Mesodermal cell (in vitro differentiated cells): Measurements from ENCODE around the gene LPIN3.
A peak's percentile ranks its signal among the peaks of the same experiment; 100 is the strongest.

Experiments used
- H3K27ac ChIP-seq: 2 replicates; pipeline ENCODE4 v1.7.0; 2013; ENCODE audit warnings: mild to moderate bottlenecking, low read depth, low read length, moderate library complexity; ENCODE audit not compliant: severe bottlenecking
- H3K36me3 ChIP-seq: 2 replicates; pipeline ENCODE4 v1.7.1; 2013; ENCODE audit warnings: mild to moderate bottlenecking, low read length, moderate library complexity; ENCODE audit not compliant: control insufficient read depth, insufficient read depth
- H3K4me1 ChIP-seq: one replicate; pipeline ENCODE4 v1.7.1; 2013; ENCODE audit warnings: mild to moderate bottlenecking, low read length; ENCODE audit not compliant: insufficient read depth, control insufficient read depth, poor library complexity, severe bottlenecking
- H3K4me3 ChIP-seq: 2 replicates; pipeline ENCODE4 v1.7.0; 2013; ENCODE audit warnings: low read length, control low read depth, mild to moderate bottlenecking; ENCODE audit not compliant: insufficient read depth, poor library complexity, severe bottlenecking; ENCODE audit errors: extremely low read depth
- H3K9me3 ChIP-seq: 2 replicates; pipeline ENCODE4 v1.7.1; 2013; ENCODE audit warnings: mild to moderate bottlenecking, low read length, moderate library complexity; ENCODE audit not compliant: control insufficient read depth
- WGBS, 2 experiments: methylation state at CpG; one replicate each; pipeline ENCODE4 v1.1.5; 2013; ENCODE audit warnings: missing lambda C conversion rate in 2 of 2; ENCODE audit not compliant: insufficient coverage in 2 of 2; 5-methylcytosine and 5-hydroxymethylcytosine counted together

The LPIN3 gene

DNA sequence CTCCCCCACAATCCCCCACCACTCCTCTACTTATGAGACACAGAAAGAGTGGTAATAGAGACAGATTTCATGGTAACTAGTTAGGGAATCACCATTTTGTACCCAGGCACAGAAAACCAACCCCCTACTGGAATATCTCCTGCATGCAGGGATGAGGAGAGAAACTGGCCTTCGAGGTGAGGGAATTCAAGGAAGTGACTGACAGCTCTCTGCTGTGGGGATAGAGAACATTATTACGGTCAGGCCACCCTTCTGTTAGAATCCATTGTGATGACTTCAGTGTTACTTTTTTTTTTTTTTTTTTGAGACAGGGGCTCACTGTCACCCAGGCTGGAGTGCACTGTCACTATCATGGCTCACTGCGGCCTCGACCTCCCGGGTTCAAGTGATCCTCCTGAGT is 13.4 kb upstream of the LPIN3 start:
- Histone ChIP-seq H3K27ac (no peak overlapping the region), H3K9me3 (no peaks in the 10 kb centered on the region), H3K4me3 (no peak overlapping the region), H3K36me3 (no peaks in the 10 kb centered on the region), H3K4me1 (peaks cover 10% of the 10 kb centered on the region)
- 80 to 83% methylated on average over 2 to 4 of the region's 5 CpGs for WGBS, 2 experiments

DNA sequence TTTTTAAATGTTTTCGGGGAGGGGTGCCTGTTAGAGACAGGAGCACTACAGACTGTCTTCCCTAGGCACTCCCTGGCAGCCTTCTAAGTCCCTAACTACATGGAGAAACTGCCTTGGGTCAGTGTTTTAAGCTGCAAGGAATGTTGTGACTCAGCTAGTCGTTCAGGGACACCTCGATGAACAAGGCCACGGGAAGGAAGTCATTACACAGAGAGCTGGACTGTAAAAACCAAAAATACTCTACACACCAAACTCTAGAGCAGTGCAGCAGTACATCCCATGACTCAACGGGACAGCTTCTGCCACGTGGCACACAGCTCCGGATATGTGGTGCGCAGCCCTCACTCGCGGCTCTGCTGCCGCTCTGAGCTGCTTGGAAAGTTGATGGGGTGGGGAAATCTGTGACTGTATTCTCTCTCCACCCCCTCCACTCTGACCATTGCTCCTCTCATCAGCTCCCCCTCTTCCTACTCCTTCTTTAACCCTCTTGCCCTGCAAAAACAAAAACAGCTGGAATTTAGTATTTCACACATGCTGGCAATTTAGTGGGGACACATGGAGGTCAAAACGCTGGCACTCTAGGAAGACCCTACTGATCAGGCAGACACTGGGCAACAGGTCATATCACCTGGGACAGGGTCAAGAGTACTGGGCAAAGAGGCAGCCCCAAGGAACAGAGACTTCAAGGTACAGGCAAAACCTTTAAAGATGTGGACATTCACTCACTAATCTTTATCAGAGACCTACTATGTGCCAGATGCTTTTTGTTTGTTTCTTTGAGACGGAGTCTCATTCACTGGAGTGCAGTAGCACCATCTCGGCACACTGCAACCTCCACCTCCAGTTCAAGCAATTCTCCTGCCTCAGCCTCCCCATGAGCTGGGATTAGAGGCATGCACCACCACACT is 10.9 kb upstream of the LPIN3 start:
- H3K4me1 ChIP-seq = peaks cover 11% of the 10 kb centered on the region
- 64 to 78% methylated on average over 3 to 4 of the region's 14 CpGs for WGBS, 2 experiments
- peak overlapping the region; percentile 98 for H3K27ac ChIP-seq
- H3K4me3 ChIP-seq = no peak overlapping the region
- H3K9me3 ChIP-seq = no peaks in the 10 kb centered on the region
- H3K36me3 ChIP-seq = no peaks in the 10 kb centered on the region

DNA sequence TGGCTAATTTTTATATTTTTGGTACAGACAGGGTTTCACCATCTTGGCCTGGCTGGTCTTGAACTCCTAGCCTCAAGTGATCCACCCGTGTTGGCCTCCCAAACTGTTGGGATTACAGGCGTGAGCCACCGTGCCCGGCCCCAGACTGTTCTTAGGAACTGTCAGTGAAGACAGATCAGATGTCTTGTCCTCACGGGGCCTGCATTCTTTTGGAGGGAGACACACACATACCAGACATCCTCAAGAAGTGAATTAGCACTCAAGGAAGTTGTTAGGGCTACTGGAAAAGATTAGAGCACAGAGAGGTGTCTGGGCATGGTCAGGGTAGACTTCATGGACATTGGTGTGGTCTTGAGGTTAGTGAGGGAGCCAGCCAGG is 10.3 kb upstream of the LPIN3 start:
- Histone ChIP-seq H3K27ac (peak overlapping the region; percentile 98), H3K4me1 (peaks cover 14% of the 10 kb centered on the region), H3K4me3 (no peak overlapping the region), H3K9me3 (no peaks in the 10 kb centered on the region), H3K36me3 (no peaks in the 10 kb centered on the region)
- WGBS, 2 experiments = 79 to 83% methylated on average over 4 to 5 of the region's 5 CpGs

DNA sequence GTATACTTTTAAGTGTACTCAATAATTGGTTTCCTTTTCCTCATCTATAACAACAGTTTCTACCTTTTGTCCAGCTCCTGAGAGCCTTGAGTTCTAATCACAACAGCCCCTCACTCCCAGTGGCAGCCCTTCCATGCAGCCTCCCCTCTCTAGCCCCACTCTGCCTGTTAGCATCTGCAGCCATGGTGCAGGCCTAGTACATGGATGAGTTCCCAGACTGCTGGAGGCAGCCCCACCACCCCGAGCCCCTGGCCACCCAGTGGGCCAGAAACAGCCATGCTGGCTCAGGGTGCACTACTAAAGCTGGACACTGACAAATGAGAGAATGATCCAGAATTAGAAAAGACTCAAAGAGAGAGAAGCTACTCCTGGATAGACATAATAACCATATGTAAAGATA is 9.7 kb upstream of the LPIN3 start:
- Histone ChIP-seq H3K9me3 (no peaks in the 10 kb centered on the region), H3K27ac (no peak overlapping the region), H3K36me3 (no peaks in the 10 kb centered on the region), H3K4me3 (no peak overlapping the region), H3K4me1 (peaks cover 14% of the 10 kb centered on the region)
- WGBS, 2 experiments = 100% methylated on average over 1 of the region's 1 CpG

DNA sequence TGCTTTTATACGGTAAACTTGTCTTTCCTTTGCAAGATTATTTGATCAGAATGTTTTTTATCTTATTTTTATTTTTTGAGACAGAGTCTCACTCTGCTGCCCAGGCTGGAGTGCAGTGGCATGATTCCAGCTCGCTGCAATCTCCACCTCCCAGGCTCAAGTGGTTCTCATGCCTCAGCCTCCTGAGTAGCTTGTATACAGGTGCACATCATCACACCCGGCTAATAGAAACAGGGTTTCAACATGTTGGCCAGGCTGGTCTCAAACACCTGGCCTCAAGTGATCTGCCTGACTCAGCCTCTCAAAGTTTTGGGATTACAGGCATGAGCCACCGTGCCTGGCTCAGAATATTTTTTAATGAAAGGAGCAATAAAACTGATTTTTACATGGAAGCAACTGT is 8.9 kb upstream of the LPIN3 start:
- 89 to 90% methylated on average over 3 of the region's 4 CpGs for WGBS, 2 experiments
- Histone ChIP-seq H3K4me3 (no peak overlapping the region), H3K4me1 (peaks cover 14% of the 10 kb centered on the region), H3K36me3 (no peaks in the 10 kb centered on the region), H3K9me3 (no peaks in the 10 kb centered on the region), H3K27ac (no peak overlapping the region)

DNA sequence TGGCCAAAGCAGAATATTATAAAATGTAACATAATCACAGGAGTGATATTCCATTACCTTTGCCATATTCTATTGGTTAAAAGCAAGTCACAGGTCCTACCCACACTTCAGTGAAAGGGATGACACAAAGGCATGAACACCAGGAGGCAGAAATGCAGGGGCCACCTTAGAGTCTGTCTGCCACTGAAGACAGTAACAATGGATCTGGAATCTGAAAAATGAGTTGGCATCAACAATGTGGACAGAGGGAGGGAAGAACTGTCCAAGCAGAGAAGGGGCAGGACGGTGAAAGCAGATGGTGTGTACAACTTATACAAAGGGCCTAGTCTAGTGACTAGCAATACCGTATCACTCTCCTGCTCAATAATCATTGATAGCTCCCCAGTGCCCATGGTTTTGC is 6.6 kb upstream of the LPIN3 start:
- Histone ChIP-seq H3K27ac (no peak overlapping the region), H3K4me1 (peaks cover 9% of the 10 kb centered on the region), H3K9me3 (no peaks in the 10 kb centered on the region), H3K36me3 (no peaks in the 10 kb centered on the region), H3K4me3 (no peak overlapping the region)
- WGBS, 2 experiments = 100% methylated on average over 2 of the region's 2 CpGs

DNA sequence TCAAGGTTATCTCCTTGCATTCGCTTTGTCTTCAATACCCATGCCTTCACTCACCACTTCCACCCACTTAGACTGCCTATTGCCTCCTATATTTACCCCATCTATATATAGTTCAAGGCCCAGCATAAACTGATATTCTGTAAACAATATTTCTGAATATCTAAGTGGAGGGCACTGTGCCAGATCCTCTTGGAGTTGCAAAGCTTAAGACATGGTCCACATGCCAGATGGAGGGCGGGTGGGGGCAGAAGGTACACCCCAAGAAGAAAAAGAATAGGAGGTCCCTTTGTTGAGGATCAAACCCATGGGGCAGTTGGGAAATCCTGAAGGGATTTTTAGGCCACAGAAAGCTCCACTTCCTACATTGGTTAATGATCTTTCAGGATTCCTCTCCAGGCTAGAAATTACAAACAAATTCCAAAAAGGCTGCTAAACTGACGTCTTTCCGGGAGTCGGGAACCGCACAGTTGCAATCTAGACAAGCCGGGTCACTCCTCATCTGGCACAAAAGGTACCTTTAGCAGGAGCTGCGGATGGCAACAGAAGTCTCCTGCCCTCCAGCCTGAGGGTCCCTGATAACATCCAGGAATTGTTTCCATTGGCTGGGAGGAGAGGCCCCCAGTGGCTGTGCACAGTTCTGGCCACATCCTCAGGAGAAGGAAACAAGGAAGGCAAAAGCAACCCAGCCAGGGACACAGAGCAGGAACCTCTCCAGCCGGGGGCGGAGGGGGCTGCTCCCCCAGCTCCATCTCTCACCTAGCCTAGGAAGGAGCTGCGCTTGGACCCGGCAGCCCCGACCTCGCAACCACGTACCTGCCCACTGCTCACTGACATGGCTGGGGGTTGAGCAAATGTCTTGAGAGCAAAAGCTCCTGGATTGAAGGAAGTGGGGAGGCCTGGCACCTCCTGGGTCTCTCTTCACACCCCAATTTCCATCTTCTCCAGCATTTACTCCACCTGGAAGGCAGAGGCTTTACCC is 5.9 kb upstream of the LPIN3 start:
- WGBS, 2 experiments = 94 to 95% methylated on average over 8 to 10 of the region's 15 CpGs
- peaks cover 8% of the 10 kb centered on the region for H3K4me1 ChIP-seq
- H3K27ac ChIP-seq = no peak overlapping the region
- no peaks in the 10 kb centered on the region for H3K36me3 ChIP-seq
- no peak overlapping the region for H3K4me3 ChIP-seq
- no peaks in the 10 kb centered on the region for H3K9me3 ChIP-seq

DNA sequence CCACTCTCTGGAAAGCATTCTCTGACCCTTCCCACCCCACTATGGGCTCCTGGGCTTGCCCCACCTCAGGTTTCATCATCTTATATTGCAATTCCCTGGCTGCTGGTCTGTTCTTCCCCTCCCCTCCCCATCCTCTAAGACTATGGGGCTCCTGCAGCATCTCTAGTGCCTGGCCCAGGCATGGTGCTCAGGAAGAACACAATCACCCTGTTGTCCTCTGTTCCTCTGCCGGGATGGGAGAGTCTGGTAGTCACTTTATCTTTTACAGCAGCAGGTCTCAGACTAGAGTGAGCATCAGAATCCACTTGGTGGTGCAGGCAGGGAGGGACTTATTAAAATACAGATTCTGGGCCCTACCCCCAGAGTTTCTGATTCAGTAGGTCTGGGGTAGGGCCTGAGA is 5.0 kb upstream of the LPIN3 start:
- WGBS, 2 experiments = 80% methylated on average over 1 of the region's 1 CpG; no CpG with 5 or more reads in 1 of the 2 experiments
- peaks cover 9% of the 10 kb centered on the region for H3K4me1 ChIP-seq
- no peak overlapping the region for H3K4me3 ChIP-seq
- no peaks in the 10 kb centered on the region for H3K36me3 ChIP-seq
- no peak overlapping the region for H3K27ac ChIP-seq
- no peaks in the 10 kb centered on the region for H3K9me3 ChIP-seq

DNA sequence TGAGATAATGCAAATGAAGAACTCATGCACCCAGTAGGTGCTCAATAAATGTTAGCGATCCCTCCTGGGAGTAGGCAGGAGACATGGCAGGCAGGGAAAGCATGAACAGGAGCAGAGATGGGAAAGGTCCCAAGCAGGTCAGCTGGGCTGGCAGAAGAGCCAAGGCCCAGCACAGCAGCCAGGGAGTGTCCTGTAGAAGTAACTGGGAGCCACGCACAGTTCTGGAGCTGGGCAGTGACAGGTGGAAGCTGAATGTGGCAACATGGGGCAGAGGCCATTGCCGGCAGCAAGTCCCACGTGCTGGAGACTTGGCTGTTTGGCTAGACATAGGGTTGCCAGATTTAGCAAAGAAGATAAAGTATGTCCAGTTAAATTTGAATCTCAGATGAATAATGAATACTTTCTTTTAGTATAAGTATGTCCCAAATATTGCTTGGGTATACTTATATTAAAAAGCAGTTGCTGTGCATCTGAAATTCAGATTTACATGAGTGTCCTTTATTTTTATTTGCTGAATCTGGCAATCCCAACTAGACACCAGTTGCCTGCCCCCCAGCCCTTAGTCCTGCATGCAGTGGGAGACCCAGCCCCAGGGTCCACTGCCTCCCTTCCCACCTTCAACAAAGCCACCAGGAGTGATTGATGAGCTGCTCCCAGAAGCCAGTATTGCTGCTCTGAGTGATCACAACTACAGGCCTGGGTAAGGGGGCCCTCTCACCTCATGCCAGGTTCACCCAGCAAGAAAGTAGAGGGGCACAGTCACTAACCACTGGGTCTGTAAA is 3.7 kb upstream of the LPIN3 start:
- Histone ChIP-seq H3K36me3 (no peaks in the 10 kb centered on the region), H3K9me3 (no peaks in the 10 kb centered on the region), H3K4me1 (peaks cover 14% of the 10 kb centered on the region), H3K27ac (no peak overlapping the region), H3K4me3 (no peak overlapping the region)
- 83 to 90% methylated on average over 4 of the region's 4 CpGs for WGBS, 2 experiments

DNA sequence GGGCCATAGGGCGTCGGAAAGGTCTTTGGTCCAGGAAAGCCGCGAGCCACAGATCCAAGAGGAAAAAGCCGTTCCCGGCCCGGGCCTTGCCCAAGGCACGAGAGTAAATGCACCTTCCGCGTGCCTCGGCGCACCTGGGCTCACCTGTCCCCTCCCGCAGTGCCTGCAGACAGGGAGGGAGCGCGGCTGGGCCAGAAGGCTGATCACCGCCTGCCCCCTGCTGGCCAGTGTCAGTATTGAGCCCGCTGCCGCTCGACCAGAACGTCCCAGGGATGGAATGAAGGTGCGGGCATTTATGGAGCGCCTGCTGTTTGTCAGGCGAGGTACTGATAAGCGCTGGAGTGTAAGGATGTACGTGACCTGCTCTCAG is 679 bp upstream of the LPIN3 start:
- WGBS, 2 experiments = 4 to 5% methylated on average over 19 to 22 of the region's 25 CpGs
- Histone ChIP-seq H3K4me3 (peak overlapping the region; percentile 47), H3K36me3 (no peaks in the 10 kb centered on the region), H3K27ac (peak overlapping the region; percentile 72), H3K9me3 (no peaks in the 10 kb centered on the region), H3K4me1 (peaks cover 11% of the 10 kb centered on the region)
